ENCODE data around the gene CACNA1D. TPM values are rescaled to one million over a fixed set of nuclear protein-coding genes. Genes with fewer than 3 reads are reported as not detected.

Gene CACNA1D
- total RNA-seq, 3 donors from 2014 or later = 0.96 to 50.3 (median 32.1) TPM

GRCh38 chr3:53525765-53526703, 31.6 kb downstream of the CACNA1D start:
- DNase-seq (ENCODE audit: low spot score in 2 of 2) = peak in 1 of 2 donors; percentile 36
- Histone ChIP-seq H3K27me3 (no peaks in the 10 kb centered on the region), H3K4me1 (peaks cover 5 to 9% of the 10 kb centered on the region in 2 donors), H3K9me3 (no peaks in the 10 kb centered on the region), H3K36me3 (no peaks in the 10 kb centered on the region), H3K4me3 (no peak overlapping the region), H3K27ac (peak overlapping the region; percentile 59 to 84)
- no peak for TF ChIP-seq CTCF (IDR thresholded peaks at IDR 0.05)
- TF ChIP-seq POLR2AphosphoS5 (IDR thresholded peaks at IDR 0.05) = peak in 2 of 3 donors; percentile 17 to 21
- TF ChIP-seq POLR2A (IDR thresholded peaks at IDR 0.05) = no peak
- intact Hi-C loops (cut with DNase I; ENCODE audit: low total_unique reads) = no loop called here

GRCh38 chr3:53526704-53527055, 32.3 kb downstream of the CACNA1D start:
- no peak for TF ChIP-seq CTCF (IDR thresholded peaks at IDR 0.05)
- no peak for TF ChIP-seq POLR2AphosphoS5 (IDR thresholded peaks at IDR 0.05)
- TF ChIP-seq POLR2A (IDR thresholded peaks at IDR 0.05) = no peak
- peak overlapping the region in 1 of 2 donors; percentile 84 for H3K27ac ChIP-seq
- no peaks in the 10 kb centered on the region for H3K9me3 ChIP-seq
- H3K4me3 ChIP-seq = no peak overlapping the region
- no peaks in the 10 kb centered on the region for H3K27me3 ChIP-seq
- no peak for DNase-seq (ENCODE audit: low spot score in 2 of 2)
- no peaks in the 10 kb centered on the region for H3K36me3 ChIP-seq
- peaks cover 5 to 9% of the 10 kb centered on the region in 2 donors for H3K4me1 ChIP-seq
- intact Hi-C loops (cut with DNase I; ENCODE audit: low total_unique reads) = no loop called here

GRCh38 chr3:53530205-53530604, 35.8 kb downstream of the CACNA1D start:
- Histone ChIP-seq H3K4me1 (no peaks in the 10 kb centered on the region), H3K27me3 (no peaks in the 10 kb centered on the region), H3K9me3 (no peaks in the 10 kb centered on the region), H3K36me3 (no peaks in the 10 kb centered on the region), H3K4me3 (no peak overlapping the region), H3K27ac (no peak overlapping the region)
- no peak for DNase-seq (ENCODE audit: low spot score in 2 of 2)
- intact Hi-C loops (cut with DNase I; ENCODE audit: low total_unique reads) = no loop called here
- TF ChIP-seq POLR2AphosphoS5 (IDR thresholded peaks at IDR 0.05) (no peak), CTCF (IDR thresholded peaks at IDR 0.05) (no peak), POLR2A (IDR thresholded peaks at IDR 0.05) (no peak)

GRCh38 chr3:53531749-53532148, 37.3 kb downstream of the CACNA1D start:
- no peaks in the 10 kb centered on the region for H3K4me1 ChIP-seq
- intact Hi-C loops (cut with DNase I; ENCODE audit: low total_unique reads) = no loop called here
- no peak overlapping the region for H3K4me3 ChIP-seq
- H3K27me3 ChIP-seq = no peaks in the 10 kb centered on the region
- H3K9me3 ChIP-seq = no peaks in the 10 kb centered on the region
- TF ChIP-seq POLR2AphosphoS5 (IDR thresholded peaks at IDR 0.05) (no peak), POLR2A (IDR thresholded peaks at IDR 0.05) (no peak), CTCF (IDR thresholded peaks at IDR 0.05) (peak in 2 of 3 donors; percentile 10)
- DNase-seq (ENCODE audit: low spot score in 2 of 2) = no peak
- no peaks in the 10 kb centered on the region for H3K36me3 ChIP-seq
- H3K27ac ChIP-seq = no peak overlapping the region

GRCh38 chr3:53533472-53533871, 39.1 kb downstream of the CACNA1D start:
- Histone ChIP-seq H3K4me3 (no peak overlapping the region), H3K36me3 (no peaks in the 10 kb centered on the region), H3K4me1 (no peaks in the 10 kb centered on the region), H3K27ac (no peak overlapping the region), H3K9me3 (no peaks in the 10 kb centered on the region), H3K27me3 (no peaks in the 10 kb centered on the region)
- intact Hi-C loops (cut with DNase I; ENCODE audit: low total_unique reads) = no loop called here
- DNase-seq (ENCODE audit: low spot score in 2 of 2) = no peak
- TF ChIP-seq POLR2AphosphoS5 (IDR thresholded peaks at IDR 0.05) (no peak), CTCF (IDR thresholded peaks at IDR 0.05) (no peak), POLR2A (IDR thresholded peaks at IDR 0.05) (no peak)
